Coronary artery (tissue), 2 donors: ENCODE data around the gene MAP3K20.

ENCODE experiments used
- DNase-seq: peaks from one replicate; pipeline ENCODE4 v3.0.0-alpha.2; 2017; ENCODE audit warnings: low spot score
- H3K27ac ChIP-seq, 2 donors: fragments of 200-600 bp; sonication (generic); one replicate each; pipeline ENCODE4 v1.5.1; 2016 to 2019
- H3K4me3 ChIP-seq: fragments of 200-600 bp; sonication (generic); 2 replicates; pipeline ENCODE4 v1.5.1; 2016; ENCODE audit warnings: mild to moderate bottlenecking, moderate library complexity
- CTCF ChIP-seq: fragments of 200-600 bp; sonication (generic); IDR thresholded peaks from one replicate; pipeline ENCODE4 v1.5.1; 2019; ENCODE audit warnings: antibody characterized with exemption

The MAP3K20 gene

DNA sequence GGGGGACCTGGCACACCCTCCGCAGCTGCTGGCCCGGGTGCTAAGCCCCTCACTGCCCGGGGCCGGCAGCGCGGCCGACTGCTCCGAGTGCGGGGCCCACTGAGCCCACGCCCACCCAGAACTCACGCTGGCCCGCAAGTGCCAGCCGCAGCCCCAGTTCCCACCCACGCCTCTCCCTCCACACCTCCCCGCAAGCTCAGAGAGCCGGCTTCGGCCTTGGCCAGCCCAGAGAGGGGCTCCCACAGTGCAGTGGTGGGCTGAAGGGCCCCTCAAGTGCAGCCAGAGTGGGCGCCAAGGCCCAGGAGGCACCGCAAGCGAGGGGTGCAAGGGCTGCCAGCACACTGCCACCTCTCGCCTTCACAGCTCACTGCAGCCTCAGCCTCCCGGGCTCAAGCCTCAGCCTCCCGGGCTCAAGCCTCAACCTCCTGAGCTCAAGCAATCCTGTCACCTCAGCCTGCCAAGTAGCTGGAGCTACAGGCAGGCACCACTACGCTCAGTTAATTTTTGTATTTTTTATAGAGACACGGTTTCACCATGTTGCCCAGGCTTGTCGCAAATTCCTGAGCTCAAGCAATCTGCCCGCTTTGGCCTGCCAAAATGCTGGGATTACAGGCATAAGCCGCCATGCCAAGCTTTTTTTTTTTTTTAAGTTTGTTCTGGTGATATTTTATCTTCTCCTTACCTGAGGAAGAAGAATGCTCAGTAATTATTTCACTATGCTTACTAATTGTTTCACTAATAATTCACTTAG, 207.3 kb downstream of the MAP3K20 start:
- no peak overlapping the region for H3K27ac ChIP-seq
- H3K4me3 ChIP-seq: no peak overlapping the region
- no peak for TF ChIP-seq CTCF
- no peak for DNase-seq

GRCh38 chr2:173286153-173286809, 210.6 kb downstream of the MAP3K20 start:
- no peak overlapping the region for H3K27ac ChIP-seq
- no peak for DNase-seq
- TF ChIP-seq CTCF: no peak

DNA sequence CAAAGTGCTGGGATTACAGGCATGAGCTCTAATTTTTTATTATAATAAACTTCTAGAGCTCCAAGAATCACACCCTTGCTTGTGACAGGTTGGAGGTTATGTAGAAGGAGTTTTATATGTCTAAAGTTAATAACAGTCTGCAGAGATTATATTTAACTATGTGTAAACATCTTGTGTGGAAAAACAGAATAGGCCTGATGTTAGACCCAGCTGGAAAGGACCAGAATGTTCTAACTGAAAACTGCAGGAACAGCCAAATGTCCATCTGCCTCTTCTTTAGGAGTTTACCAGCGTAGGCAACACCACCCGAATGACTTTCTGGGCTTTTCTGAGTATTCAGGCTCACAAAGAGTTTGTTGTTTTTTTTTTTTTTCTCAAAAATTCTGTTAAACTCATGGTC, 211.9 kb downstream of the MAP3K20 start:
- DNase-seq: no peak
- no peak for TF ChIP-seq CTCF
- Histone ChIP-seq H3K4me3 (no peak overlapping the region), H3K27ac (no peak overlapping the region)

More at GRCh38 chr2:173286153-173286809, 210.6 kb downstream of the MAP3K20 start:
- H3K4me3 ChIP-seq: no peak overlapping the region

DNA sequence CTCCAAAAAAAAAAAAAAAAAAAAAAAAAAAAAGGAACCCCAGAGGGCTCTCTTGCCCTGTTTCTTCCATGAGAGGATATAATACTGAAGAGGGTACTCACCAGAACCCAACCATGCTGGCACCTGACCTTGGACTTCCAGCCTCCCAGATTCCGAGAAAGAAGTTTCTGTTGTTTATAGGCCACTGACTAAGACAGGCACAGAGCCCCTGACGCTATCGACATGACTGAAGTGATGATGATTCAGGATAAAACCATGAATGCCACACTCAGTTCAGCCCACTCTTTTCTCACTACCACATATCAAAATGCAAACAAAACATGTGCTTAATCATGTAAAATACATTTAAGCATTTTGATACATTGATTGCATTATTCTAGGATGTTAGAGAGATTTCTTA, 212.9 kb downstream of the MAP3K20 start:
- Histone ChIP-seq H3K27ac (no peak overlapping the region), H3K4me3 (no peak overlapping the region)
- no peak for DNase-seq
- no peak for TF ChIP-seq CTCF

DNA sequence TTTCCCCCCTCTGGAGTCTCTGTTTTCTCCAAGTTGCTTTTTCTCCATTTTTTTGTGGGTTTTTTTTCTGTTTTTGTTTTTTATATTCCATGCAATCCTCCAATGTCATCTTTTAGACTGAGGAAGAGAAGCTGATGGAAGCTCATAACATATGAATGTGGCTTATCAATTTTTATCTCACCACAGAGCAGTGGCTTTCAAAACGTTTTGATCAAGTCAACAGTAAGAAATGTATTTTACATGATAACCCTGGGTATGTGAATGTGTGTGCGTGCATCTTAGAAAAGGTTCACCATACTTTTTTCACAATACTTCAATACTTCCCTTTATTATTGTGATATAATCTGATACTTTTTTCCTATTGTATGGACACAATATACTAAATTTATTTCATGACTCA, 214.4 kb downstream of the MAP3K20 start:
- Histone ChIP-seq H3K4me3 (no peak overlapping the region), H3K27ac (no peak overlapping the region)
- no peak for TF ChIP-seq CTCF
- DNase-seq: no peak

DNA sequence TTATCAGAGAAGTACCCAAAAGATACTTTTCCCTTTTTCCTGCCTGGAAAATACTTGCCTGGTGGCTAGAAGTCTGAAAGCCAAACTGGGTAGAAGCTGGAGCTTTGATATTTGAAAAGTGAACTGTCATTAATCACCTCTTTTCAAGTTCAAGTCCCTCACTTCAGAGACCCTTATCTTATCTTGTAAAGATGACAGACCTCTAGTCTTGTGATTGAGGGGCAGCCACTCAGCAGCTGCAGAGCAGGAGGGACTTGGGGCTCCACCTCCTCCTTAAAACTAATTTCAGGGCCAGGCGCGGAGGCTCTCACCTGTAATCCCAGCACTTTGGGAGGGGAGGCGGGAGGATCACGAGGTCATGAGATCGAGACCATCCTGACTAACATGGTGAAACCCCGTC, 214.9 kb downstream of the MAP3K20 start:
- Histone ChIP-seq H3K4me3 (no peak overlapping the region), H3K27ac (no peak overlapping the region)
- no peak for DNase-seq
- no peak for TF ChIP-seq CTCF

- Histone ChIP-seq H3K4me3 (no peak overlapping the region), H3K27ac (no peak overlapping the region)
- TF ChIP-seq CTCF: no peak
- no peak for DNase-seq
These were observed 215.8 kb downstream of the MAP3K20 start for GRCh38 chr2:173291412-173291811.
